HG03064 (cell line): ENCODE data around the gene ZXDC.

ENCODE experiments used
- ATAC-seq: cut with Tn5 transposase; IDR thresholded peaks from one replicate; pipeline ENCODE4 v1.9.1; 2021; ENCODE audit warnings: low read depth; ENCODE audit not compliant: unreplicated experiment

The ZXDC gene

DNA sequence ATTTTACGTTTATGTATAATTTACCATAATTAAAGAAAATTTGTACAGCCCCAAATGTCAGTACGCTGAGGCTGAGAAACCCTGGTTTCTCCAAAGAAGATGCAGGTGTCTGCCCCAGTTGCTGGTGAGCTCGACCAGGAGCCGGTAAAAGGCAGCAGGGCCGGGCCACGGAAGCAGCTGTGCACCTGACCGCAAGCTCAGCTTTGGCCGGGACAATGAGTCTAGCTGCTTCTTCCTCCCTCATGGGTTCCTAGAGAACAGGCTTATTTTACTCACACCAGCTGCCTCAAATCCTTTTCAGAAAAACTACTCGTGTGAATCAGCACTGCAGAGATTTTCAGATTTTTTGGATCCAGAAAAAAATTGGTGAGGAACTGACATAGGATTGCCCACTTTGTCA is 18.0 kb upstream of the ZXDC start:
- no peak for ATAC-seq

- ATAC-seq, result no peak
Measured at GRCh38 chr3:126493051-126493450, 17.4 kb upstream of the ZXDC start.

GRCh38 chr3:126491221-126492013 is 15.7 kb upstream of the ZXDC start:
- no peak for ATAC-seq

DNA sequence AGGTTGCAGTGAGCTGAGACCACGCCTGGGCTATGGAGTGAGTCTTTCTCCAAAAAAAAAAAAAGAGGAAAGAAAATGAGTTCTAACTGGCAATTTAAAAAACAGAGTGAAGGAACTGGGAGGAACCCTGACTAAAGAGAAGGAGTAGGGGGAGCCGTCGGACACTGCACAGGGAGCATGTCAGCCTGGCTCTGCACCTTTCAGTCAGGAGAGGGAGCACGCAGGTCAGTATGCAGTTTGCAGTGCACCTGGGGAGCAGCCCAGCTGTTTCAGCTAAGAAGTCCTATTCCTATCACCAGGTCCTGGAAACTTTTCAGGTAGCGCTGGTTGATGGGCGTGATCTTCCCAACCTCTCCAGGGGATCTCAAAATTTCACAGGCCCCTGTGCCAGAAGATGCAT is 14.9 kb upstream of the ZXDC start:
- ATAC-seq, result no peak

GRCh38 chr3:126488886-126489569 is 13.3 kb upstream of the ZXDC start:
- ATAC-seq, result no peak

- ATAC-seq, result no peak
Measured at GRCh38 chr3:126488185-126488584, 12.5 kb upstream of the ZXDC start.

DNA sequence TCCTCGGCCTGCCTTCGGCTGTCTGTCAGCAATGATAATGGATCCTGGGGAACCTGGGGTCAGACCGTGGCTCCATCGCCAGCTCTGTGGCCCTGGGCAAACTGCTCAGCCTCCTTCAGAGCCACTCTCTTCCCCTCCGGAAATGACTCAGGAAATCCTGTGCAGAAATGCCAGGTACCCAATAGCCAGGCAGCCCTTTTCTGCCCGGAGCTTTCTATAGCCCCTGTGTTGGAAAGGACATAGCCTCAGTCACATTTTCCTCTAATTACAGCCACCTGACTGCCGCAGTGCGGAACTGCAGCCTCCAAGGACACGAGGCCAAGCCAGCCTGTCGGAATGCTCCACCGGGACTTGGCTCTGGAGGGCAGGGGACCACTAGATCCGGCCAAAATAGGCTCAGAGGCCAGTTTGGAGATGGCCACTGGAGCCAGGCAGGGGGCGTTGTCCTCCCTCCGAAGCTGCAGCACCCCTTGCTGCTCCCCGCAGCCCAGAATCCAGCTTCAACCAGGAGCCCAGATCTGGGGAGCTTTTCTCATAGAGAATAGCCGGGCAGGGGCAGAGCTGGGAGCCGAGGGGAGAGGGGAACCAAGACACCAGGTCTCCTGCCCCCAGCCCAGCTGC is 11.6 kb upstream of the ZXDC start:
- no peak for ATAC-seq

DNA sequence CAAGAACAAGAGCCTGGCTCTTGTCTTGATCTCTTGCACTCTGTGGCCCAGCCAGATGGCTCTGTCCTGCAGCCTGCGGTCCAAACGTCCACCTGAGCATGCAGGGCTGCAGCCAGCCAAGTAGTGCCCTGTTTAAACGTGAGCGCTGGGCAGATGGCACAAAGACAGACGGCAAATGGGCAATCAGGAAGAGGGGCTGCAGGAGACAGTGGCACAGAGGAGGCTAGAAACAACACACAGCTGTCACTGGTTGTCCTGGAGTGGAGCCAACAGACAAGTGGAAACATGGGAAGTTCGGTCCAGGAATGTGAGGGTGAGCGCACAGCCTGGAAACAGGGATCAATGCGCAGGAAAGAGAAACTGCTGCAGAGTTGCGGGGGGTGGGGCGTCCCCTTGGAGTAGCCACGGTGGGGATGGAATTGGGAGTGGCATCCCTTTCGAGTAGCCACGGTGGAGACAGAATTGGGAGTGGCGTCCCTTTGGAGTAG is 10.7 kb upstream of the ZXDC start:
- no peak for ATAC-seq

DNA sequence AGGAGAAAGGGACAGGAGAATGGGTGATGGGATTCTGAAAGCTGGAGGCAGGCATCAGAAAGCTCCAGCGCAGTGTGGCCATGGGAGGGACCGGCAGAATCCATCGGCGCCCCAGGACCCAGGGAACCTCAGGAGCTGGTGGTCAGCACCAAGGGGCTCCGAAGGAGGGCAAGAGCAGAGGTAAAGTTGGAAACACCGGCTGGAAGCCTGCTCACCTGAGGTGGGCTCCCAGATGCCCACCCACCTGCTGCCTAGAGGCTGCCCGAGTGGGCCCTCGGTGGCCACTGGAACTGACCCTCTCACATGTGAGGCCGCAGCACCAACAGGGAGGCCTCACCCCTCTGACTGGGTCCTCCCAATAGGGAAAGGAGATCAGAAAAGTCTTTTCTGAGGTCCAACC is 10.3 kb upstream of the ZXDC start:
- no peak for ATAC-seq

GRCh38 chr3:126485176-126485897 is 9.6 kb upstream of the ZXDC start:
- no peak for ATAC-seq

DNA sequence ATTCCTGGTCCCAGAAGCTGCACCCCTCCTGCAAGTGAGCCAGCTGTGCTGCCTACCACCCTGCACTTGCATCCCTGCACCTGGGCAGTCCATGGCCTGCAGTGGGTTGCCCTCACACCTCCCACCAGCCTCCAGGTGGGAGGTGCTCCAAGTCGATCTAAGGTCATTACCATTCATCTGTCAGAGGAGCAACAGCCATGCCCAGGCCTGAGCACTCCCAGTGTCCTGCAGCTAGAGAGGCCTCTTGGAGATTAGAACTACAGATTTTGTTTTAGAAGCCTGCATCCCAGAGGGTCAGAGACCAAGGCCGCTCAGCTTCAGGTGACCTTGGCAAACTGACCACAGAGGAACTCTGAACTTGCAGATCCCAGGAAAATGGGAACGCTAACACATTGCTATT is 9.0 kb upstream of the ZXDC start:
- no peak for ATAC-seq

GRCh38 chr3:126484148-126484547 is 8.5 kb upstream of the ZXDC start:
- ATAC-seq, result no peak

DNA sequence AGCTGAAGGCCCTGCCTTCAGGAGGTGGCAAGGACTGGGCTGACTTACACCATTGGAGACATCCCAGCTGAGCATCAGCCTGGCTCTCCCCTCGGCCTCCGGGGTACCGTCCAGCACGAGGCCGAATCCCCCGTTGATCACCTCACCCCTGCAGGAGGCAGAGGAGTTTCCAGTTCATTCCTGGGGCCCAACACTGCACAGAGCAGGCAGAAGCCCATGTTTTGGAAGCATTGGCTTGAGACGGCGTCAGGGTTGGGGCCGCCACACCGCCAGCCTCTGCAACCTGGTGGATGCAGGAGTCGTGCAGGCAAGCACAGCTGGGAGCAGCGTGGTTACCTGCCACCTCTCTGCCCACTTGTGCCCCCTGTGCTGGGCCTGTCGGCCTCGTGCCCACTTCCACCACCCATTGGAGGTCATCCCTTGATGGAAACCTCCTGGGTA is 7.7 kb upstream of the ZXDC start:
- ATAC-seq, result no peak

DNA sequence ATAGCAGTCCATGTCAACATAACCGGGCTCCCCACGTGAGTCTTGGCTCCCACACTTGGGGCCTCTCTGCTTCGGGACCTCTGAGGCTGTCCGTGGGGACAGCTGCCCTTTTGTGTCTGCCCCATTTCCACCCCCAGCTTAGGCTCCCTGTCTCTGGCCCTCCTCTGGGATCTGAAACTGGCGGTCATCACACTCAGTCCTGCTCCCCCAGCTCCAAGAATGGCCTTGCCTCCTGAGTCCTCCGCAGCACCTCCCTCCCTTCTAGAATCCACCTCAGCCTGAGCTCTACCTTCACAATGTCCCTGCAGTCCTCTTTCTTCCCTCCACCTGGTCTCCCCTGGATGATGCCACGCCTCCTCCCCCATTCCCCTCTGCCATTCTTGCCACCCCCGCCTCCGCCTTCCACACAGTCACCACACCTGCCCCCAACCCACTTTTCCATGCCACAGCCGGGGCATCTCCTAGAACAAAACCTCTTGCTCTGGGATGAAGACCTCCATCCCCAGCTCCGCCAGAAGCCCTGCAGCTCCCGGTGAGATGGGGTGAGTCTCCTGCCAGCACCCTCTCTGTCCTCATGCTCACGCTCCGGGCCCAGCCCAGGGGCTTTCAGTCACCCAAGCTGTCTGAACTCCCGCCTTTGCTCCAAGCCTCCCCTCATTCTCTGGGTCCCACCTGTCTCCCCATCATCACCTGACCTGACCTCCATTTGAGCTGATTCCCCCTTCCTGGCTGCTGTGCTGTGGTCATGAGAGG is 7.0 kb upstream of the ZXDC start:
- ATAC-seq, result no peak

GRCh38 chr3:126481808-126482502 is 6.3 kb upstream of the ZXDC start:
- ATAC-seq, result no peak

DNA sequence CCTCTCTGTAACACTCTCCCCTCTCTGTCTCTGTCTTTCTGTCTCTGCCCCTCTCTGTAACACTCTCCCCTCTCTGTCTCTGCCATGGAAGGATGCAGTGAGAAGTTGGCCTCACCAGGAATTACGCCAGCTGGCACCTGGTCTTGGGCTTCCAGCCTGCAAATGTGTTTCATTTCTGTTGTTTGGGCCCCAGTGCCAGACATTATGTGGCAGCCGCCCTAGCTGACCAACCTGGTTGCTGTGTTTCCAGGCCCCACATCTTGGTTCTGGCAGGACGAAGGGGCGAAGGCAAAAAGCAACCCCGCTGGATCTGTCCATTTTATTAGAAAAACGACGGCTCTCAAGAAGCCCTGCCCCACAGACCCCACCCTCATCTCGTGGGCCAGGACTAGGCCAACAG is 5.2 kb upstream of the ZXDC start:
- ATAC-seq, result no peak

- ATAC-seq, result no peak
Measured at GRCh38 chr3:126480206-126480605, 4.5 kb upstream of the ZXDC start.

- no peak for ATAC-seq
Measured at GRCh38 chr3:126479642-126480041, 4.0 kb upstream of the ZXDC start.

DNA sequence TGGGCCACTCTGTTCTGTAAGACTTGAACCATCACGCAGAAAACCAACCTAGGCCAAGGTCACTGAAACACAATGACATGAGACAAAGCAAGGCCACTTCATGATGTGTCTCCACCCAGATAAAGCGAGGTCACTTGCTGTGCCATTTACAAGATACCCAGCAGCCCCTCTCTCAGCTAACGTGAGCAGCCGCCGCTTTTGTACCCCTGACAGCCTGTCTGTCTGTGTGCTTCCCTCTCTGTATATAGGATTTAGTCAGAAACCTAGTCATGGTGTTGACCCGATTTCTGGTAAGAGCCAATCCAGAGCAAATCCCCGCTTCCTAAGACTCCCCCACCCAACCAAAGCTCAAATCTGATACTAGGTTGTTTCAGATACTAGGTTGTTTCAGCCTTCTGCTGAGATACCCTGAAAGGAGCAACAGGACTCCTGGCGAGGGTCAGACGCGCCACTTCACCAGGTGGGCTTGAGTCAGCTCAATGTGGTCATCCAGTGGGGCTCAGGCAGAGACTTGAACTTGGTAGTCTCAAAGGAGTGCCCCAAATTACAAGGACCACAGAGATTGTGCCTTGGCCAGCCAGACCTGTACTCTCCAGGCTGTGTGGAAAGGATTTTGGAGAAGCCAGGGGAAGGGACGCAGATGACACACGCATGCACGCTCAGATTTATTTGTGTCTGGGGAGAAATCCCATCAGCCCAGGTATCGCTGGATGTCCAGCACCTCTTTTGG is 3.1 kb upstream of the ZXDC start:
- ATAC-seq, result no peak
